SK-MEL-5 (cell line): ENCODE results near the gene SLC44A1. TPM values are rescaled to one million over a fixed set of nuclear protein-coding genes. Genes with fewer than 3 reads are reported as not detected.
A peak's percentile ranks its signal among the peaks of the same experiment; 100 is the strongest.

ENCODE experiments used
- DNase-seq: peaks from one replicate; pipeline ENCODE4 v3.0.0-alpha.2; 2016; ENCODE audit warnings: low read depth, low spot score
- in situ Hi-C: cut with HindIII; loops from 2 replicates; pipeline ENCODE4 v1.10.0; 2016; ENCODE audit warnings: low sequenced_read_pairs, high pct_unique_total_duplicates, low pct_unique_long_range_greater_than_20kb
- total RNA-seq: library from RNA; depleted of rRNA; stranded (reverse); fragments of >200 nt; shearing (Covaris generic); gene quantifications from 2 replicates; pipeline ENCODE4 v1.2.3, GENCODE V29; 2014

Gene SLC44A1
- total RNA-seq, 1 experiment from 2014 or later: 141 TPM

DNA sequence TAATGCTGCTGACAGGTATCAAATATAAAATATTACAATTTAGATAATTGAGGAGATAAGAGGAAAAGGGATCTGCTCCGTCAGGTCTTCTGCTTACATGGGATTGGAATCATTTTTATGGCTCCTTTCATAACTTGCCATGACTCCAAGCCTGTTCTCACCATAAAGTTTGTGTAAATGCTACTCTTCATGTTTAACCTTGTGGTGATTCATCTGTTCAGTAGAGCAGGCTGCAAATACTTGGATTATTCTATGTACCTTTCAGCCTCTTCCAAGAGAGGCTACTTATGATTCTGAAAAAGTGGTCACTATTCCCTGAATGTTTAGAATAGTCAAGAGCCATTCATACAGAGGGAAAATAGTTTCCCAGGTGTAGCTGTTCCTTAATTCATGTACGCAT is 66.9 kb downstream of the SLC44A1 start:
- in situ Hi-C loops: no loop called here
- no peak for DNase-seq

GRCh38 chr9:105313238-105313637 is 68.8 kb downstream of the SLC44A1 start:
- in situ Hi-C loops: no loop called here
- DNase-seq: peak; percentile 55

GRCh38 chr9:105316703-105317102 is 72.3 kb downstream of the SLC44A1 start:
- in situ Hi-C loops: no loop called here
- DNase-seq: no peak

DNA sequence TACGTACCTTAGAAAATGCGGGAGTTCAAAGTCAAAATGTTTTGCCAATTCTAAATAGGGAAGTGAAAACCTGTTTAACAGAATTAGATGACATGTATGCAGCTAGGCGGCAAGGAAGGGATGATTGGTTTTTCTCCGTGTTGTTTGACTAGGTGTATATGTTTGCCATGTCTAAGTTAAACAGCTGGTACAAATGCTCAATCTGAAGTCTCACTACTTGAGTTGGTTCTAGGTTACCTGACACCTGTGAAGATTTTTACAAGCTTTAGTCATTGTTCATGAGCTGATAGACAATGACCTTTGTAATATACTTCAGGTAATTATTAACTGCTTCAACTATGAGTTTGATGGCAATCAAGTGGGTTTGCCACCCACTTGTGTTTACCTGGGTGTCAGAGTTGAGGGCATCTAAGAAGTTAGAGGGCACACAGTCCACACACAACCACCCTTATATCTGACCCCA is 74.3 kb downstream of the SLC44A1 start:
- DNase-seq: no peak
- in situ Hi-C loops: no loop called here

DNA sequence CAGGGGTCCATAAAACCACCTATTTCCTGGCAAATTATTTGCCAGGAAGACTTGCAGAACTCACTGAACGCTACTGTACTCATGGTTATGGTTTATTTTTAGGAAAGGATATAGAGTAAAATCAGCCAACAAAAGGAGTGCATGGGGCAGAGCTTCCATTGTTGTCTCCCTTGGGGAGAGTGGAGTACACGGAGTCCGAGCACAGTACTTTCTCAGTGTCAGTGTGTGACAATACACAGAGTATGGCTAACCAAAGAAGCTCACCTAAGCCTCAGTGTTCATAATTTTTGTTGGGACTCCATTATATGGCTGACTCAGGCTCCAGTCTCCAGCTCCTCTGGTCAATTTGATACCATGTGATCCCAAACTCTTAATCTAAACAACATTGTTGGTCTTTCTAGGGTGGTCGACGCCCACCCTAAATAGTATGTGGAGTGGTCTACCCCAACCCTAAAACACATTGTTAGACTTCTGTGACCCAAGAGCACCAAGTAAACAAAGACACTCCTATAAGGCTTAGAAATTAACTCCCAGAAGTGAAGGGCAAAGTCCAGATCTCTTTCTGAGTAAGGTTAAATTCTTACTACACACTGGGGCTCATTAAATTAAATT is 74.9 kb downstream of the SLC44A1 start:
- in situ Hi-C loops: no loop called here
- DNase-seq: no peak

- no peak for DNase-seq
- in situ Hi-C loops: no loop called here
Measured at GRCh38 chr9:105320568-105320967, 76.1 kb downstream of the SLC44A1 start.

DNA sequence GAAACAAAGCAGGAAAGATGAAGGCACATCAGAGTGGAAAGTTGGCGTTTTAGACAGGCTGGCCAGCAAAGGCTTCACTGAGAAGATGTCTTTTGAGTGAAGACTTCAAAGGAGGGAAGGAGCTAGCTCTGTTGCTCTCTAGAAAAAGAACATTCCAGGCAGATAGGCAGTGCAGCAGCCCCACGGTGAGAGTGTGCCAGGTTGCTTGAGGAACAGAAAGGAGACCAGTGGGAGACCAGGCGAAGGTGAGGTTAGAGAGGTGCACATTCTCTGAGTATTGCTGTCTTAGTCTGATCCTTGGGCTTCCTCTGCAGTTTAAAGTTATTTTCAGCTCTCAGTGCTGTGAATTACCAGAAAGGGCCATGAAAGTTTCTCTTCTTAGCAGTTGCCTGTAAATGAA is 83.8 kb downstream of the SLC44A1 start:
- no peak for DNase-seq
- in situ Hi-C loops: no loop called here

- in situ Hi-C loops: no loop called here
- no peak for DNase-seq
Measured at GRCh38 chr9:105328872-105329718, 84.6 kb downstream of the SLC44A1 start.

DNA sequence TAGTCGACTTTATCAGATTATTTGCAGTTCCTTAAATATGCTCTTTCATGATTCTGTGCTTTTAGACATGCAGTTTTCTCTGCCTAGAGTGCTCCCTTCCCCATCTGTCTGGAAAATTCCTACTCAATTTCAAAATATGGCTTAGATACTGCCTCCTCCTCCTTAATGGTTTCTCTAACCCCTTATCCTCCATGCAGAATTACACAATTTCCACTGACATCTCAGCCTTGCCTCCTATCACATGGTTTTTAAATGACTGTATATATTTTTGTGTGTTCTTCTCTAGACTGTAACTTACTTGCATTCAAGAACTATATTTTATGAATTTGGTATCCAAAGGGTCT is 85.2 kb downstream of the SLC44A1 start:
- no peak for DNase-seq
- in situ Hi-C loops: no loop called here

GRCh38 chr9:105330201-105330600 is 85.8 kb downstream of the SLC44A1 start:
- no peak for DNase-seq
- in situ Hi-C loops: no loop called here

DNA sequence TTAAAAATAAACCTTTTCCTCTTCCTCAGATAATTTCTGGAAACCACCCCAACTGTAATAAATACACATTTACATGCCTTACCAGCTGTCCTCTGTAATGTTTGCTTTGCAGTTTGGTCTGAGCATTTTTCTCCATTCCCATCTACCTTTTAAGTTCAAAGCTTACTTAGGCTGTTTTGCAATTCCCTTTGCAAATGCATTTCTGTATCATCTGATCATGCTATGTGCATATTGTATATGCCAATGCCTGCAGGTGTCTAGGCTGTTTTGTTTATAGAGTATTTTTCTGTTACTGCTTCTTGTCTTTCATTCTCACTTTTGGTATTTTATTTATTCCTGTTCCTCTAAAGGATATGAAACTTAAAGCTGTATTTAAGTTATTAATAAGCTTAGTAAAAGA is 86.3 kb downstream of the SLC44A1 start:
- in situ Hi-C loops: no loop called here
- no peak for DNase-seq

GRCh38 chr9:105331160-105331559 is 86.7 kb downstream of the SLC44A1 start:
- DNase-seq: no peak
- in situ Hi-C loops: no loop called here

- DNase-seq: no peak
- in situ Hi-C loops: no loop called here
Measured at GRCh38 chr9:105331755-105332154, 87.3 kb downstream of the SLC44A1 start.

- in situ Hi-C loops: no loop called here
- no peak for DNase-seq
Measured at GRCh38 chr9:105332471-105332870, 88.0 kb downstream of the SLC44A1 start.

DNA sequence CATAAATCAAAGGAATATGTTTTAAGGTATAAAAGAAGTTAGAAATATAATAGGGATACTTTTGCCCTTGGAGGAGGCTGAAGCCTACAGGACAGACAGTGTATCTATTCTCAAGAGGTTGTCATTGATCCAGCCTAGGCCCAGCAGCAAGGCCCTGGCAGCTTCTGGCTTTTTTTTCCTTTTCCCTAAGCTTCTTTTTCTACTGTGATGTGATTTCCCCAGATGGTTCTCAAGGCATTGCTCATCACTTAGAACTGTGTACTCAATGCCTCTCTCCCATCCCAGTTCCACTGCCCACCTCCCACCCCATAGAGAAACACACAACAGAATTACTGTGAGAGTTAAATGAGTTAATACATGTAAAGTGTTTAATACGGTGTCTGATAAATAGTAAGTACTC is 88.6 kb downstream of the SLC44A1 start:
- no peak for DNase-seq
- in situ Hi-C loops: no loop called here

DNA sequence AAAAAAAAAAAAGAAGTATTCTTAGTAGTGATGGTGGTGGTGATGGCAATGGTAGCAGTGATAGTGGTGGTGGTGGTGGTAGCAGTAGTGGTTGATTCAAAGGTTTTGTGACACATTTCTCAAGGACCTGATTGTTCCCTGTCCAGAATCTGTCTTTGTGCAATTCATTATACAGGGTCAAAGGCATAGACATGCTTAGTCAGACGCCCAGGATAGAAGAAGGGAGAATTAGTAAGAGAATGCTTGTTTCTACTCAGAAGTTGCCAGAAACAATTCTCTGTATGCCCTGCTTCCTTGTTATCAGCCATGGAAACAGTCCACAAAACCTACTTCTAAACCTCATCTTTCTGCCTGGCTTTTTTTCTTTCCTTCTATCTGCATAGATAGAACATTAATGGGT is 89.4 kb downstream of the SLC44A1 start:
- in situ Hi-C loops: no loop called here
- peak; percentile 26 for DNase-seq

DNA sequence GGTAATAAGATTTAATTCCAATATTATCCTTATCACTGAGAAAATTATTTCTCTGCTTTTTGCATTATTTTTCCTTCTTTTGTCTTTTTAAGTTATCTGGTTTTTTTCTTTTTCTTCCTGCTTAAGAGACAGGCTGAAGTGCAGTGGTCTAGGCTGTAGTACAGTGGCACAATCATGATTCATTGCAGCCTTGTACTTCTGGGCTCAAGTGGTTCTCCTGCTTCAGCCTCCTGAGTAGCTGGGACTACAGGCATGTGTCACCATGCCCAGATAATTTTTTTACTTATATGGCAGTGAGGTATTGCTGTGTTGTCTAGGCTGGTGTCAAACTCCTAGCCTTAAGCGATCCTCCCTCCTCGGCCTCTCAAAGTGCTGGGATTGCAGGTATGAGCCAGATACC is 93.9 kb downstream of the SLC44A1 start:
- in situ Hi-C loops: no loop called here
- DNase-seq: no peak

GRCh38 chr9:105339849-105340248 is 95.4 kb downstream of the SLC44A1 start:
- in situ Hi-C loops: no loop called here
- no peak for DNase-seq

DNA sequence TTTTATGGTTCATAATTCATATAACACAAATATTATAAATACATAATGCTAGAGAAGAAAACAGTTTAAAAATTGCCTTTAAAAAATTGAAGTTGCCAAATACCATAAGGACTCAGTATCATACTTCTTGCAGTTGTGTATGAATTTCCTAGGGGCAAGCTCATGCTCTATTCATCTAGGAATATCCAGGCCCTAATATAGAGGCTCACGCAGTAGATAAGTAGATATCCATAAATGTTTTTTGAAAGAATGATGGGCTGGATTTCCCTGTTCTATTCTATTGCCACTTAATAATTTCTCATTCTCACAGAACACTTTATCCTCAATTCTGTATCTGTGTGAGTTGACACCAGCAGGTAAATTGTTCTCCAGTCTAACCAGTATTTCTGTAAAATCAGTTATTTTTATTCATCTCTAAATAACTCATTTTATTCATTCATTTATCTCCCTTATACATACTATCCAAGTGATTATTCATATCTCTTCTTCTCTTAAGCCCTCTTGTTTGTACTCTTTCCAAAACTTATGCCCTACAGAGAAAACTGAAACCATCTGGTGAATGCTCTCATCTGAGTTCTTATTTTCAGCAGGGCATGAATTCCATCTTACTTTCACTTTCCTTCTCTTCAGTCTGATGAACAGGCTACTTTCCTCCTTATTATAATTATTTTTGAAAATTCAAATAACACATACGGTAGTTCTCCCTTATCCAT is 97.1 kb downstream of the SLC44A1 start:
- DNase-seq: peak; percentile 28
- in situ Hi-C loops: no loop called here
